ENCODE results near the gene FHL2.

DNA sequence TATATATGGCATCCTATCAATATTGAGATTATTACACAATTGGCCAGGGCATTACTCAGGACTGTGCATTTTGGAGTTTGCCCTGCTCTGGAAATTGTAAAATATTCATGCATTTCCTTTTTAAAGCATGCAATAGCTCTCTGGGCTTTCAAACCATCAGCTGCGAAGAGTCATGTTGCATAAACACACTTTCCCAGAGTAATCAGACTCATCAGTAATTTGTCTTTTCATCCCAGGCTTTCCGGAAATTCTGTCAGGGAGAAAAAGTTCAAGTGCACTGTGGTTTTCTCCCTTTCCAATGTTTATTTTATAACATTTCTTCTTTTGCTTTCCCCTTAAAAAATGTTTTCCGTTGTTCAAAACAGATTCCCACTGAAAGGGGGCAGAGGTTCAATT is 38.9 kb upstream of the FHL2 start:
- TF ChIP-seq, protein P1, sequence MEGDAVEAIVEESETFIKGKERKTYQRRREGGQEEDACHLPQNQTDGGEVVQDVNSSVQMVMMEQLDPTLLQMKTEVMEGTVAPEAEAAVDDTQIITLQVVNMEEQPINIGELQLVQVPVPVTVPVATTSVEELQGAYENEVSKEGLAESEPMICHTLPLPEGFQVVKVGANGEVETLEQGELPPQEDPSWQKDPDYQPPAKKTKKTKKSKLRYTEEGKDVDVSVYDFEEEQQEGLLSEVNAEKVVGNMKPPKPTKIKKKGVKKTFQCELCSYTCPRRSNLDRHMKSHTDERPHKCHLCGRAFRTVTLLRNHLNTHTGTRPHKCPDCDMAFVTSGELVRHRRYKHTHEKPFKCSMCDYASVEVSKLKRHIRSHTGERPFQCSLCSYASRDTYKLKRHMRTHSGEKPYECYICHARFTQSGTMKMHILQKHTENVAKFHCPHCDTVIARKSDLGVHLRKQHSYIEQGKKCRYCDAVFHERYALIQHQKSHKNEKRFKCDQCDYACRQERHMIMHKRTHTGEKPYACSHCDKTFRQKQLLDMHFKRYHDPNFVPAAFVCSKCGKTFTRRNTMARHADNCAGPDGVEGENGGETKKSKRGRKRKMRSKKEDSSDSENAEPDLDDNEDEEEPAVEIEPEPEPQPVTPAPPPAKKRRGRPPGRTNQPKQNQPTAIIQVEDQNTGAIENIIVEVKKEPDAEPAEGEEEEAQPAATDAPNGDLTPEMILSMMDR (conservative IDR thresholded peaks at IDR 0.05) = no peak
- no peak for TF ChIP-seq EZH2 (IDR thresholded peaks at IDR 0.05; ENCODE audit: low read depth)
